HCT116 (cell line): Measurements from ENCODE around the gene OR2V2.

Source experiments
- CEBPB ChIP-seq: IDR thresholded peaks from 2 replicates; pipeline ENCODE4 v1.6.1; 2012; ENCODE audit warnings: low read depth
- CTCF ChIP-seq, 3 experiments: fragments of 200-600 bp in 1 of 3; sonication (generic) in 1 of 3; IDR thresholded peaks in 2 of 3; conservative IDR thresholded peaks in 1 of 3; 2 replicates each; pipeline ENCODE4 v1.5.1; 2012 to 2017; ENCODE audit warnings: low read depth in 2 of 3, low read length in 2 of 3, antibody characterized with exemption in 1 of 3, borderline replicate concordance in 1 of 3, control low read depth in 1 of 3, mild to moderate bottlenecking in 1 of 3, mixed read lengths in 1 of 3, mixed run types in 1 of 3, moderate library complexity in 1 of 3; ENCODE audit not compliant: insufficient read depth in 1 of 3
- EZH2 ChIP-seq: fragments of 200-600 bp; sonication (generic); IDR thresholded peaks from 2 replicates; pipeline ENCODE4 v1.6.1; 2017; ENCODE audit warnings: antibody characterized with exemption, mixed run types
- JUND ChIP-seq: IDR thresholded peaks from 2 replicates; pipeline ENCODE4 v1.6.1; 2012
- POLR2A ChIP-seq: IDR thresholded peaks from 2 replicates; pipeline ENCODE4 v1.7.0; 2011; ENCODE audit warnings: borderline replicate concordance; ENCODE audit not compliant: insufficient read depth, insufficient read length; ENCODE audit errors: extremely low read depth
- POLR2AphosphoS5 ChIP-seq: IDR thresholded peaks from 2 replicates; pipeline ENCODE4 v1.6.1; 2011; ENCODE audit warnings: mild to moderate bottlenecking, low read depth, low read length, moderate library complexity
- REST ChIP-seq: IDR thresholded peaks from 2 replicates; pipeline ENCODE4 v1.6.1; 2012; ENCODE audit warnings: low read depth

- no peak for TF ChIP-seq JUND
- TF ChIP-seq POLR2AphosphoS5: no peak
- no peak for TF ChIP-seq EZH2
- TF ChIP-seq CTCF (IDR thresholded peaks at IDR 0.05 in 2 of 3, conservative IDR thresholded peaks at IDR 0.05 in 1 of 3; ENCODE audit: borderline replicate concordance in 1 of 3, insufficient read depth in 1 of 3, low read depth in 2 of 3, low read length in 2 of 3): no peak
- no peak for TF ChIP-seq REST
- TF ChIP-seq POLR2A: no peak
- no peak for TF ChIP-seq CEBPB
Measured at GRCh38 chr5:181199881-181200638, 52.7 kb downstream of the OR2V2 start.
